CD4-positive, CD25-positive, alpha-beta regulatory T cell (primary cell): ENCODE results near the gene TADA2A. TPM values are rescaled to one million over a fixed set of nuclear protein-coding genes. Genes with fewer than 3 reads are reported as not detected.
A peak's percentile ranks its signal among the peaks of the same experiment; 100 is the strongest.

Experiments
- ATAC-seq, 2 donors: fragments of 150-1000 bp; cut with Tn5 transposase; one replicate each; pipeline ENCODE4 v1.10.0; 2021; ENCODE audit warnings: low read depth in 2 of 2, moderate number of reproducible peaks in 2 of 2, moderate library complexity in 1 of 2
- DNase-seq, 3 donors: peaks; one replicate each; pipeline versions ENCODE4 v3.0.0 to v3.0.0-alpha.2; 2012 to 2022; ENCODE audit warnings: mixed read lengths in 1 of 3
- H3K27ac ChIP-seq: one replicate; pipeline ENCODE4 v1.7.0; 2013; ENCODE audit warnings: mild to moderate bottlenecking, low read length; ENCODE audit not compliant: insufficient read depth, poor library complexity, severe bottlenecking
- H3K27me3 ChIP-seq: one replicate; pipeline ENCODE4 v1.7.0; 2013; ENCODE audit warnings: low read length; ENCODE audit not compliant: control insufficient read depth, insufficient read depth
- H3K36me3 ChIP-seq: one replicate; pipeline ENCODE4 v1.7.0; 2013; ENCODE audit warnings: mild to moderate bottlenecking, low read length, moderate library complexity; ENCODE audit not compliant: control insufficient read depth, insufficient read depth
- H3K4me1 ChIP-seq: 2 replicates; pipeline ENCODE4 v1.7.0; 2013; ENCODE audit warnings: mild to moderate bottlenecking, low read length; ENCODE audit not compliant: insufficient read depth, control insufficient read depth, poor library complexity, severe bottlenecking
- H3K4me3 ChIP-seq: one replicate; pipeline ENCODE4 v1.7.0; 2013; ENCODE audit warnings: low read depth, mild to moderate bottlenecking, low read length, moderate library complexity
- H3K9me3 ChIP-seq, 2 experiments: 1 replicate in 1 of 2; 2 replicates in 1 of 2; pipeline ENCODE4 v1.7.0; 2013; ENCODE audit warnings: low read length in 2 of 2, mild to moderate bottlenecking in 1 of 2, moderate library complexity in 1 of 2; ENCODE audit not compliant: control insufficient read depth in 2 of 2
- H3K27ac Mint-ChIP-seq, 3 donors: one replicate each; pipeline ENCODE4 v1.8.0; 2020 to 2022; ENCODE audit warnings: mild to moderate bottlenecking in 3 of 3, mixed read lengths in 3 of 3, moderate library complexity in 2 of 3
- H3K27me3 Mint-ChIP-seq: one replicate; pipeline ENCODE4 v1.8.0; 2022; ENCODE audit warnings: mild to moderate bottlenecking, mixed read lengths
- H3K36me3 Mint-ChIP-seq: one replicate; pipeline ENCODE4 v1.8.0; 2020; ENCODE audit warnings: mixed read lengths
- H3K4me1 Mint-ChIP-seq, 4 donors: one replicate each; pipeline ENCODE4 v1.8.0; 2020 to 2022; ENCODE audit warnings: mixed read lengths in 4 of 4, mild to moderate bottlenecking in 1 of 4
- H3K4me3 Mint-ChIP-seq, 4 donors: one replicate each; pipeline ENCODE4 v1.8.0; 2020 to 2022; ENCODE audit warnings: mild to moderate bottlenecking in 4 of 4, mixed read lengths in 4 of 4, moderate library complexity in 3 of 4
- H3K9me3 Mint-ChIP-seq, 7 donors: one replicate each; pipeline ENCODE4 v1.8.0; 2020 to 2022; ENCODE audit warnings: mixed read lengths in 7 of 7, mild to moderate bottlenecking in 3 of 7, moderate library complexity in 2 of 7
- polyA plus RNA-seq, 4 donors: library from polyadenylated mRNA; unstranded; fragments of 300-500 nt; fragmentation: Illumina TruSeq; gene quantifications; one replicate each; pipeline ENCODE4 v1.2.3, GENCODE V29; 2021
- total RNA-seq: library from RNA; stranded (reverse); gene quantifications from one replicate; pipeline ENCODE4 v1.2.3, GENCODE V29; 2022

The TADA2A gene
- total and polyA plus RNA-seq, 5 donors from 2014 or later = 6.3 to 20.2 (median 6.5) TPM

DNA sequence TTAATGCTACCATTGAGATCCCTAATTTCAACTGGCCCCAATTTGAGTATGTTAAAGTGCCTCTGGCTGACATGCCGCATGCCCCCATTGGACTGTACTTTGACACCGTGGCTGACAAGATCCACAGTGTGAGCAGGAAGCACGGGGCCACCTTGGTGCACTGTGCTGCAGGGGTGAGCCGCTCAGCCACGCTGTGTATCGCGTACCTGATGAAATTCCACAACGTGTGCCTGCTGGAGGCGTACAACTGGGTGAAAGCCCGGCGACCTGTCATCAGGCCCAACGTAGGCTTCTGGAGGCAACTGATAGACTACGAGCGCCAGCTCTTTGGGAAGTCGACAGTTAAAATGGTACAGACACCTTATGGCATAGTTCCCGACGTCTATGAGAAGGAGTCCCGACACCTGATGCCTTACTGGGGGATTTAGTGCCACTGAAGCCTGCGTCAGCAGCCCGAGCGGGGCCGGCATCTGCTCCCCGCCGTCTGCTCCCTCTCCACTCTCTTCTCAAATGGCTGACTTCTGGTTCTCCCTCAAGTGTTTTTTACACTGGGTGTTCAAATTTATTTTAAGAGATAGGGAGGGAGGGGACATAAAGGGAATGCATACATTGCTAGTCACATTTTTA is 105.9 kb downstream of the TADA2A start:
- H3K27ac Mint-ChIP-seq = no peak overlapping the region
- H3K9me3 Mint-ChIP-seq = no peaks in the 10 kb centered on the region
- Histone ChIP-seq H3K4me1 (peaks cover 4% of the 10 kb centered on the region), H3K4me3 (no peak overlapping the region), H3K27ac (no peak overlapping the region), H3K36me3 (peaks cover 31% of the 10 kb centered on the region), H3K9me3 (no peaks in the 10 kb centered on the region), H3K27me3 (no peaks in the 10 kb centered on the region)
- ATAC-seq = no peak
- peaks cover 13% of the 10 kb centered on the region for H3K36me3 Mint-ChIP-seq
- no peak for DNase-seq
- H3K4me1 Mint-ChIP-seq = peaks cover 4 to 13% (median 7%) of the 10 kb centered on the region in 4 donors
- no peaks in the 10 kb centered on the region for H3K27me3 Mint-ChIP-seq
- H3K4me3 Mint-ChIP-seq = no peak overlapping the region

DNA sequence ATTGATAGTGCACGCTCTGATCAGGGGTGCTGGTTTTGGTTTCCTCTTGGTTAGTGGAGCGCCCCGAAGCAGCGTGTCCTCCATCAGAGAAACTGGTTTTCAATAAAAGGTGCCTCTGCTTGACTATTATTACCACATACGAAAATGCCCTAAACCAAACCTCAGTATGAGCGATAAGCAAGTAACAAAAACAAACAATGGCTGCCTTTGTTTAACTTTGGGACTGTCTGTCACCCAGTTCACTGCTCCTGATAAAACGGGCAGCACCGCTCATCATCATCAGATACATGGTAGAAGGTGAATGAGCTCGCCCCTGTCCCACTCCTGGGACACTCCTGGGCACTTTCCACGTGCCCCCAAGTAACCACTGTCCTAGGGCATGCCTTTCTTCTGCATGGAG is 107.0 kb downstream of the TADA2A start:
- Mint-ChIP-seq H3K27me3 (no peaks in the 10 kb centered on the region), H3K9me3 (no peaks in the 10 kb centered on the region), H3K4me3 (no peak overlapping the region), H3K27ac (peak overlapping the region in 1 of 3 donors; percentile 48), H3K4me1 (peaks cover 4 to 13% (median 8%) of the 10 kb centered on the region in 4 donors), H3K36me3 (peaks cover 25% of the 10 kb centered on the region)
- H3K36me3 ChIP-seq = peaks cover 42% of the 10 kb centered on the region
- no peaks in the 10 kb centered on the region for H3K9me3 ChIP-seq
- no peak overlapping the region for H3K27ac ChIP-seq
- no peaks in the 10 kb centered on the region for H3K27me3 ChIP-seq
- H3K4me1 ChIP-seq = peaks cover 4% of the 10 kb centered on the region
- DNase-seq (no peak), ATAC-seq (no peak)
- no peak overlapping the region for H3K4me3 ChIP-seq

GRCh38 chr17:37516127-37516571 is 109.5 kb downstream of the TADA2A start:
- Histone ChIP-seq H3K27ac (no peak overlapping the region), H3K27me3 (no peaks in the 10 kb centered on the region), H3K4me1 (no peaks in the 10 kb centered on the region), H3K9me3 (no peaks in the 10 kb centered on the region), H3K36me3 (peaks cover 65% of the 10 kb centered on the region), H3K4me3 (no peak overlapping the region)
- Mint-ChIP-seq H3K36me3 (peaks cover 42% of the 10 kb centered on the region), H3K4me1 (peaks cover 4 to 14% (median 5%) of the 10 kb centered on the region in 4 donors), H3K27ac (no peak overlapping the region), H3K4me3 (no peak overlapping the region), H3K9me3 (no peaks in the 10 kb centered on the region), H3K27me3 (no peaks in the 10 kb centered on the region)
- DNase-seq (no peak), ATAC-seq (no peak)

DNA sequence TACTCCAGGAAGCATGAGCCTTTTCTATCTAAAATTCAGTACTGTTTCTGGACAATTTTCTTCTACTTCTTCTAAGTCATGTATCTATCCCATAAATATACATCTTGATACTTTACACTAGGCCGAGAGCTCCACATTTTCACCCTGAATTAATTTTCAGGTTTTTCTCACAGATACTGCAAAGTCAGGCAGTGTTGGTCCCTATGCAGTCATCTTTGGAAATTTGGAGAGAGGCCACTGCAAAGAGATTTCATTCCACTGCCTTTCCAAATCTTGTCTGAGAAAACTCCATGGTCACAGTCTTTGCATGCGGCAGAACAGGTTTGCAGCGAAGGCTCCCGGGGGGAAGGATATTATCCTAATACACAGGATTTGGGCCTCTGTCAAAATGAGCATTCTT is 111.2 kb downstream of the TADA2A start:
- H3K27me3 Mint-ChIP-seq = no peaks in the 10 kb centered on the region
- Histone ChIP-seq H3K27ac (no peak overlapping the region), H3K36me3 (peaks cover 72% of the 10 kb centered on the region), H3K4me1 (no peaks in the 10 kb centered on the region), H3K4me3 (no peak overlapping the region), H3K27me3 (no peaks in the 10 kb centered on the region), H3K9me3 (no peaks in the 10 kb centered on the region)
- ATAC-seq = no peak
- no peak for DNase-seq
- H3K9me3 Mint-ChIP-seq = no peaks in the 10 kb centered on the region
- no peak overlapping the region for H3K4me3 Mint-ChIP-seq
- H3K27ac Mint-ChIP-seq = peak overlapping the region in 1 of 3 donors; percentile 34
- H3K4me1 Mint-ChIP-seq = peaks cover 4 to 13% (median 6%) of the 10 kb centered on the region in 4 donors
- peaks cover 48% of the 10 kb centered on the region for H3K36me3 Mint-ChIP-seq

DNA sequence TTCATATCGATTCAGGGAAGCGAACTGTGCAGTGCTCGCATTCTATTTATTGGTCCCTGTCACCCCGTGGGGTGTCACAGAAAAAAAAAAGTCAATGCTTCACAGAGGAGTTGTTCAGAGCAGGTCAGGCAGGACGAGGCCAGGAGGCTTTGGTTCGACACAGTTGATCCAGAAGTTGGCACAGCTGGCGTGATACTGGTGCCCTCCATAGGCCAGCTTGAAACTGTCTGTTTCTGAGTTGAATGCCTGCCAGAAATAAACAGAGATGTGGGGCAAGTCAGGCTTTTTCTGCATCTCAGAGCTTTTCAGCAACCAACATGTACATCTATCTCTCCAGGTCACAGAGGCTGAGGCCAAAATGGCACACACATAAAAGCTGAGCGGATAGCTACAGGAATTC is 112.1 kb downstream of the TADA2A start:
- Histone ChIP-seq H3K27ac (no peak overlapping the region), H3K4me1 (no peaks in the 10 kb centered on the region), H3K9me3 (no peaks in the 10 kb centered on the region), H3K27me3 (no peaks in the 10 kb centered on the region), H3K36me3 (peaks cover 79% of the 10 kb centered on the region), H3K4me3 (no peak overlapping the region)
- H3K27me3 Mint-ChIP-seq = no peaks in the 10 kb centered on the region
- peaks cover 5 to 12% (median 10%) of the 10 kb centered on the region in 4 donors for H3K4me1 Mint-ChIP-seq
- DNase-seq (no peak), ATAC-seq (no peak)
- no peak overlapping the region for H3K4me3 Mint-ChIP-seq
- H3K27ac Mint-ChIP-seq = no peak overlapping the region
- no peaks in the 10 kb centered on the region for H3K9me3 Mint-ChIP-seq
- H3K36me3 Mint-ChIP-seq = peaks cover 51% of the 10 kb centered on the region

DNA sequence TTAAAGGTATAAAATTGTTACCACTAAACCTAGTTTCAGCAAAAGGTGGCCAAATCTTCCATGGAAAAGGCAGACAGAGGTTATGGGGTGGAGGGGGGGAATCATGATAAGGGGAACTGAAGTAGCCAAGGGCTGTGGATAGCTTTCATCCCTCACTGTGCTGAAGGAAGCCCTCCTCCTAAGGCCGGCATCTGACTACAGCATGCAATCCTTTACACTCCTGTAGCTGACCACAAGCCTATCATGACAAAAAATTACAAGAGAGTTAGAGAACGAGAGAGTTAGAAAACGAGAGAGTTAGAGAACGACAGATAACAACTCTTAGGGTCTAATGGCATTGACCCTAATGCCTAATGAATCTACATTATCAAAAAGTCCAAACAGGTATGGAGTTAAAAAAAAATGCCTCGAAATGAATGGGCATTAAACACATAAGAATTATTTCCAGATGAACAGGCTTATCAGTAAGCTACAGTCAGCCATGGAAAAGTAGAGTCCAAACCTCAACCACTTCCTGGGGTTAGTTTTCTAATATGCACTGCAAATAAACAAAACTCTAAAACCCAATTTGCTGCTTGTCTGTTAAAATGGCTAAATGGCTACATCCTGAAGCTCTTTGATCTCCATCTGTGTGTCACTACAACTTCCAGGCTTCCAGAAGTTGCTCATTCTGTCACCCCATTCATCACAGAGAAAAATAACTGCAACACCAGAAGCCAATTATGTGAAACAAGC is 112.7 kb downstream of the TADA2A start:
- Mint-ChIP-seq H3K4me1 (peaks cover 5 to 16% (median 12%) of the 10 kb centered on the region in 4 donors), H3K4me3 (no peak overlapping the region), H3K9me3 (no peaks in the 10 kb centered on the region), H3K27me3 (no peaks in the 10 kb centered on the region), H3K36me3 (peaks cover 53% of the 10 kb centered on the region), H3K27ac (peak overlapping the region in 1 of 3 donors; percentile 10)
- Histone ChIP-seq H3K36me3 (peaks cover 83% of the 10 kb centered on the region), H3K9me3 (no peaks in the 10 kb centered on the region), H3K4me3 (no peak overlapping the region), H3K4me1 (no peaks in the 10 kb centered on the region), H3K27me3 (no peaks in the 10 kb centered on the region), H3K27ac (no peak overlapping the region)
- ATAC-seq = no peak
- DNase-seq = no peak

- H3K4me3 Mint-ChIP-seq = no peak overlapping the region
- peak overlapping the region in 2 of 3 donors; percentile 10 to 26 for H3K27ac Mint-ChIP-seq
- ATAC-seq = no peak
Observed at GRCh38 chr17:37520174-37520573, 113.5 kb downstream of the TADA2A start.

More at GRCh38 chr17:37520174-37520573, 113.5 kb downstream of the TADA2A start:
- Histone ChIP-seq H3K4me1 (no peaks in the 10 kb centered on the region), H3K27me3 (no peaks in the 10 kb centered on the region), H3K9me3 (no peaks in the 10 kb centered on the region), H3K4me3 (no peak overlapping the region), H3K36me3 (peaks cover 86% of the 10 kb centered on the region), H3K27ac (no peak overlapping the region)
- Mint-ChIP-seq H3K27me3 (no peaks in the 10 kb centered on the region), H3K36me3 (peaks cover 57% of the 10 kb centered on the region), H3K9me3 (peaks cover 0 to under 1% (median 0%) of the 10 kb centered on the region in 7 donors), H3K4me1 (peaks cover 10 to 20% (median 16%) of the 10 kb centered on the region in 4 donors)
- no peak for DNase-seq
